GM23338 (cell line): ENCODE results near the gene RPP25. TPM values are rescaled to one million over a fixed set of nuclear protein-coding genes. Genes with fewer than 3 reads are reported as not detected.

Experiments
- polyA plus RNA-seq: library from polyadenylated mRNA; unstranded; fragments of >200 nt; fragmentation: Nextera tagmentation; extraction: Ambion mirVana; gene quantifications from 2 replicates; pipeline ENCODE4 v1.2.1, GENCODE V29; 2016
- small RNA-seq: library from RNA; depleted of rRNA; stranded (forward); fragments of <200 nt; gene quantifications from one replicate; pipeline ENCODE3, GENCODE V24; 2014; ENCODE audit warnings: low replicate concordance
- total RNA-seq: library from RNA; depleted of rRNA; stranded (reverse); fragments of >200 nt; shearing (Covaris generic); gene quantifications from 2 replicates; pipeline ENCODE4 v1.2.3, GENCODE V29; 2014; rRNA removed

Gene RPP25
- total and polyA plus RNA-seq, 2 experiments from 2014 or later, result 14.8 to 18.8 TPM

Small RNA genes within 50 kb of the gene (small RNA-seq; reads per million reads assigned to genes)
- gene RF00019, result not detected

Other genes starting within 250 kb of the RPP25 start
- gene CYP1A1, start 231.2 kb downstream of the RPP25 start, total RNA-seq, result 0.50 and 1.4 TPM in 2 replicates
- gene CYP1A1, start 231.2 kb downstream of the RPP25 start, polyA plus RNA-seq, result 0.16 and 0.21 TPM in 2 replicates
- not detected in 2 replicates for gene CYP1A2, start 207.9 kb downstream of the RPP25 start, total RNA-seq
- gene CYP1A2, start 207.9 kb downstream of the RPP25 start, polyA plus RNA-seq, result not detected in 2 replicates
- gene CSK, start 174.7 kb downstream of the RPP25 start, total RNA-seq, result 27.5 and 29.9 TPM in 2 replicates
- 13.6 and 16.5 TPM in 2 replicates for gene CSK, start 174.7 kb downstream of the RPP25 start, polyA plus RNA-seq
- gene LMAN1L, start 143.9 kb downstream of the RPP25 start, total RNA-seq, result not detected in 2 replicates
- gene LMAN1L, start 143.9 kb downstream of the RPP25 start, polyA plus RNA-seq, result not detected in 2 replicates
- 0.62 and 0.66 TPM in 2 replicates for gene CPLX3, start 130.1 kb downstream of the RPP25 start, total RNA-seq
- 0.21 TPM in 1 of 2 replicates, not detected in the other for gene CPLX3, start 130.1 kb downstream of the RPP25 start, polyA plus RNA-seq
- 32.6 and 35.4 TPM in 2 replicates for gene ULK3, start 113.6 kb downstream of the RPP25 start, total RNA-seq
- gene ULK3, start 113.6 kb downstream of the RPP25 start, polyA plus RNA-seq, result 19.3 and 20.3 TPM in 2 replicates
- 51.3 and 64.9 TPM in 2 replicates for gene SCAMP2, start 83.4 kb downstream of the RPP25 start, total RNA-seq
- 34.7 and 35.8 TPM in 2 replicates for gene SCAMP2, start 83.4 kb downstream of the RPP25 start, polyA plus RNA-seq
- gene MPI, start 66.7 kb downstream of the RPP25 start, total RNA-seq, result 67.5 and 74.2 TPM in 2 replicates
- 18.0 and 21.2 TPM in 2 replicates for gene MPI, start 66.7 kb downstream of the RPP25 start, polyA plus RNA-seq
- 53.1 and 61.4 TPM in 2 replicates for gene FAM219B, start 49.9 kb downstream of the RPP25 start, total RNA-seq
- gene FAM219B, start 49.9 kb downstream of the RPP25 start, polyA plus RNA-seq, result 28.2 and 28.8 TPM in 2 replicates
- gene COX5A, start 18.7 kb downstream of the RPP25 start, total RNA-seq, result 190 and 292 TPM in 2 replicates
- 765 and 885 TPM in 2 replicates for gene COX5A, start 18.7 kb downstream of the RPP25 start, polyA plus RNA-seq
- gene SCAMP5, start 38.8 kb upstream of the RPP25 start, total RNA-seq, result 31.0 and 43.3 TPM in 2 replicates
- gene SCAMP5, start 38.8 kb upstream of the RPP25 start, polyA plus RNA-seq, result 12.8 and 12.9 TPM in 2 replicates
- 40.2 and 42.8 TPM in 2 replicates for gene PPCDC, start 66.8 kb upstream of the RPP25 start, total RNA-seq
- 17.8 and 22.1 TPM in 2 replicates for gene PPCDC, start 66.8 kb upstream of the RPP25 start, polyA plus RNA-seq
- 48.5 and 54.1 TPM in 2 replicates for gene C15orf39, start 245.1 kb upstream of the RPP25 start, total RNA-seq
- gene C15orf39, start 245.1 kb upstream of the RPP25 start, polyA plus RNA-seq, result 13.4 and 13.9 TPM in 2 replicates